Suprapubic skin (tissue), 4 donors: ENCODE results near the gene SMIM5.

ENCODE experiments used
- CTCF ChIP-seq, 2 donors: fragments of 200-600 bp in 1 of 2; fragments of 450-650 bp in 1 of 2; sonication (generic) in 1 of 2; IDR thresholded peaks; one replicate each; pipeline ENCODE4 v1.5.1; 2016 to 2019; ENCODE audit warnings: antibody characterized with exemption in 2 of 2, mild to moderate bottlenecking in 1 of 2, moderate library complexity in 1 of 2
- EP300 ChIP-seq: sonication (generic); formaldehyde crosslinking; IDR thresholded peaks from one replicate; pipeline ENCODE4 v1.6.1; 2017; ENCODE audit warnings: antibody characterized with exemption
- POLR2A ChIP-seq, 2 donors: fragments of 450-650 bp; IDR thresholded peaks; one replicate each; pipeline ENCODE4 v1.6.1; 2017; ENCODE audit warnings: antibody characterized with exemption in 2 of 2, mild to moderate bottlenecking in 2 of 2, moderate library complexity in 2 of 2
- POLR2AphosphoS5 ChIP-seq, 3 donors: sonication (generic); formaldehyde crosslinking; IDR thresholded peaks; one replicate each; pipeline ENCODE4 v1.6.1; 2017; ENCODE audit warnings: antibody characterized with exemption in 3 of 3

DNA sequence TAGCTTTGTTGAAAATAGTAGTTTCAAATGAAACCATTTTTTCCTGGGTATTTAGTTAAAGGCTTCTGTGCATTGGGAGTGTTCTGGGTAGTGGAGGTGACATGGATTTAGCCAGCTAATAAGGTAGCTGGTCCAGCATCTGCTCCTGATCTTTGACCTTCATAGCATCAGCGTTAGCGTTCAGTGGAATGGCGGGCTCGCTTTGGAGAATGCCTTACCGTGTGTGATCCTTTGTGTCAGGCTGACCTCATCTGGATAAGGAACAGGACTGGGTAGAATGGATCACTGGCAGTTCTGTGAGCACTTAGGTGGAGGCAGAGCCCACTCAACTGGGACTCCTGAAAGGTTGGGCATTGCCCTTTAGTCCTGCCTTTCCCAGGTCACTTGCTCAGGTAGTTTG, 37.6 kb downstream of the SMIM5 start:
- no peak for TF ChIP-seq CTCF (IDR thresholded peaks at IDR 0.05)
- TF ChIP-seq POLR2A (IDR thresholded peaks at IDR 0.05) = no peak
- no peak for TF ChIP-seq POLR2AphosphoS5 (IDR thresholded peaks at IDR 0.05)
- no peak for TF ChIP-seq EP300
